IgD-negative memory B cell (primary cell): ENCODE data around the gene CASK. TPM values are rescaled to one million over a fixed set of nuclear protein-coding genes. Genes with fewer than 3 reads are reported as not detected.

Source experiments
- H3K27ac Mint-ChIP-seq, 3 donors: one replicate each; pipeline ENCODE4 v1.8.0; 2020 to 2022; ENCODE audit warnings: mild to moderate bottlenecking in 3 of 3, mixed read lengths in 3 of 3, moderate library complexity in 1 of 3
- H3K27me3 Mint-ChIP-seq: one replicate; pipeline ENCODE4 v1.8.0; 2021; ENCODE audit warnings: mixed read lengths
- H3K36me3 Mint-ChIP-seq: one replicate; pipeline ENCODE4 v1.8.0; 2020; ENCODE audit warnings: mild to moderate bottlenecking, mixed read lengths
- H3K4me1 Mint-ChIP-seq, 3 donors: one replicate each; pipeline ENCODE4 v1.8.0; 2020 to 2022; ENCODE audit warnings: mixed read lengths in 3 of 3, mild to moderate bottlenecking in 1 of 3
- H3K4me3 Mint-ChIP-seq, 4 donors: one replicate each; pipeline ENCODE4 v1.8.0; 2020 to 2022; ENCODE audit warnings: mild to moderate bottlenecking in 4 of 4, mixed read lengths in 4 of 4, moderate library complexity in 3 of 4
- H3K9me3 Mint-ChIP-seq, 3 donors: one replicate each; pipeline ENCODE4 v1.8.0; 2020 to 2021; ENCODE audit warnings: mixed read lengths in 3 of 3, mild to moderate bottlenecking in 1 of 3
- polyA plus RNA-seq: library from polyadenylated mRNA; unstranded; fragments of 300-500 nt; fragmentation: Illumina TruSeq; gene quantifications from one replicate; pipeline ENCODE4 v1.2.3, GENCODE V29; 2021

Gene CASK
- polyA plus RNA-seq, 1 donor from 2014 or later = 4.3 TPM

DNA sequence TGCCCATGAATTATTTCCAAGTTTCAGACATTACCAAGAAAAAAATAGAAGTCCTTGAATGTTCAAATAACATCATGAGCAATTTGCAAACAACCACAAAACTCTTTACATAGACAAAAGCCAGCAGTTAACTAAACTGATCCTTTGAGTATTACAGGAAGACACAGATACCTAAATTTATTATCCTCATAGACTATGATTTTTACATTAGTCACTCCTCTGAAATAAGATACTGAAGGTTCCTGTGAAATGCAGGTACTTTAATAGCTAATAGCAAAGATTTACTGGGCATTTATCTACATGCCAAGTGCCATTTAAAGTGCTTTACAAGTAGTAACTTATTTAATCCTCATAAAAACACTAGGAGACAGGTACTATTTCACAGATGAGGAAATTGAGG lies 161.7 kb downstream of the CASK start:
- Mint-ChIP-seq H3K4me3 (no peak overlapping the region), H3K27me3 (peaks cover 2% of the 10 kb centered on the region), H3K27ac (no peak overlapping the region)

DNA sequence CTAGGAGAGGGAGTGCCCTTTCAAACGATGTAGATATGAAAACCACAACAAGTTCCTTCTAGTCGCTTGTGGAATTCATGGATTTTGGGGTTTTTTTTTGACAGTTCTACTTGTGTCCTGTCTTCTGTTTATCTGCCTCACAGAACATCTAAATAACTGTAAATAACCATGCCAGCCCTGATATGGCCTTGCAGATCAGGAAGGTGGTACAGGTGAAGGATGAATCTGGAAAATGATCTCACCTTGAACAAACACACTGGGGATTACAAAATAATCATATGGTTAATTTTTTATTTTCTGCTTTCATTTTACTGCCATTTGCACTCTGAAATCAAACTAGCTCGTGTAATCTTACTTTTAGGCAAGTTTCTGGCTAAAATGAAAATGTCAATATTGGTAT lies 162.2 kb downstream of the CASK start:
- H3K36me3 Mint-ChIP-seq = peaks cover 2% of the 10 kb centered on the region
- H3K27ac Mint-ChIP-seq = no peak overlapping the region
- H3K9me3 Mint-ChIP-seq = no peaks in the 10 kb centered on the region
- H3K4me3 Mint-ChIP-seq = no peak overlapping the region
- peaks cover 0 to 4% (median 0%) of the 10 kb centered on the region in 3 donors for H3K4me1 Mint-ChIP-seq
- H3K27me3 Mint-ChIP-seq = peaks cover 2% of the 10 kb centered on the region

More for the DNA sequence above, 161.7 kb downstream of the CASK start:
- Mint-ChIP-seq H3K36me3 (peaks cover 2% of the 10 kb centered on the region), H3K9me3 (no peaks in the 10 kb centered on the region), H3K4me1 (peaks cover 0 to 4% (median 0%) of the 10 kb centered on the region in 3 donors)

GRCh38 chrX:41759817-41760216 lies 163.5 kb downstream of the CASK start:
- H3K4me1 Mint-ChIP-seq = peaks cover 0 to 4% (median 0%) of the 10 kb centered on the region in 3 donors
- H3K4me3 Mint-ChIP-seq = no peak overlapping the region
- H3K9me3 Mint-ChIP-seq = no peaks in the 10 kb centered on the region
- H3K27ac Mint-ChIP-seq = no peak overlapping the region
- peaks cover 4% of the 10 kb centered on the region for H3K36me3 Mint-ChIP-seq
- peaks cover 2% of the 10 kb centered on the region for H3K27me3 Mint-ChIP-seq

DNA sequence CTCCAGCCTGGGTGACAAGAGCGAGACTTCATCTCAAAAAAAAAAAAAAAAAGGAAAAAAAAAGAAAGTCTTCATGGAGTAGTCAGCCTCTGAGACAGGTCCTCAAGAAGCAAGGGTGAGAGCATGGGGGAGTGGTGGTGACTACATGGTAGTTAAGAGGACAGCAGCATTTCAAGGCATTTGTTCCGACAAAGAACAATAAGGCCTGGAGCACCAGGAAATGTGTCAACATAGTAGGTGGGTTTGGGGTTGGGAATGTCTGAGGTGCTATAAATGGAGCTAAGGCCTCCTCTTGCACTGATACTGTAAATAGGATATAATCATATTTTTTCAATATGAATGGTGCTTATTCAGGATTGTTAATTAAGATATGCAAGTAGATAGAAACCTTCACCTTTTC lies 165.0 kb downstream of the CASK start:
- Mint-ChIP-seq H3K4me3 (no peak overlapping the region), H3K27me3 (peaks cover 2% of the 10 kb centered on the region), H3K36me3 (peaks cover 4% of the 10 kb centered on the region), H3K9me3 (no peaks in the 10 kb centered on the region), H3K27ac (no peak overlapping the region), H3K4me1 (peaks cover 0 to 4% (median 0%) of the 10 kb centered on the region in 3 donors)

- Mint-ChIP-seq H3K4me1 (peaks cover 0 to 7% (median 2%) of the 10 kb centered on the region in 3 donors), H3K27me3 (no peaks in the 10 kb centered on the region), H3K27ac (no peak overlapping the region), H3K4me3 (no peak overlapping the region), H3K36me3 (peaks cover 5% of the 10 kb centered on the region), H3K9me3 (no peaks in the 10 kb centered on the region)
Measured at GRCh38 chrX:41750716-41751115, 172.6 kb downstream of the CASK start.

DNA sequence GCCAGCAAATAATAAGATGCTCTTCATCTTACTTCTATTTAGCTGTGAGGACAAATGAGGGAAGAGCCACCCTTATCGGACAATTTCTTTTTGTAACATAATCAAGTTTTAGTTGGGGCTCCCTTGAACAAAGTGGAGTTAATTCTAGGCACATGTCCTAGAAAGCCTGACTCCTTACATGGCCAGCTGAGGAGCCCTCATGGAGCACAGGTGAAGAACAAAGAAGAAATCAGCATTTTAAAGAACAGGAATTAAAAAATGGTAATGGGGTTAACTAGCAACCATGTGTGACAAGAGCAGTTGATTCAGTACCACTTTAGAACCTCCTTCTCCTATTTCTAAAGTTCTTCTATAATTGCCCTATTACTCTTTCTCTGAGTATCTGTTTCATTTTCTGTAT lies 183.5 kb downstream of the CASK start:
- Mint-ChIP-seq H3K4me3 (no peak overlapping the region), H3K9me3 (no peaks in the 10 kb centered on the region), H3K27me3 (peaks cover 9% of the 10 kb centered on the region), H3K4me1 (peaks cover 14 to 16% (median 14%) of the 10 kb centered on the region in 3 donors), H3K36me3 (no peaks in the 10 kb centered on the region), H3K27ac (no peak overlapping the region)

- Mint-ChIP-seq H3K27me3 (peaks cover 3% of the 10 kb centered on the region), H3K36me3 (no peaks in the 10 kb centered on the region), H3K27ac (no peak overlapping the region), H3K4me1 (peaks cover 20 to 29% (median 25%) of the 10 kb centered on the region in 3 donors), H3K9me3 (no peaks in the 10 kb centered on the region), H3K4me3 (no peak overlapping the region)
Measured at GRCh38 chrX:41737065-41737464, 186.3 kb downstream of the CASK start.

- Mint-ChIP-seq H3K27me3 (no peaks in the 10 kb centered on the region), H3K36me3 (no peaks in the 10 kb centered on the region), H3K4me3 (peak overlapping the region; percentile 56 to 93 (median 72)), H3K9me3 (no peaks in the 10 kb centered on the region), H3K4me1 (peaks cover 28 to 32% (median 29%) of the 10 kb centered on the region in 3 donors), H3K27ac (peak overlapping the region; percentile 79 to 95 (median 82))
Measured at GRCh38 chrX:41734530-41734929, 188.8 kb downstream of the CASK start.

DNA sequence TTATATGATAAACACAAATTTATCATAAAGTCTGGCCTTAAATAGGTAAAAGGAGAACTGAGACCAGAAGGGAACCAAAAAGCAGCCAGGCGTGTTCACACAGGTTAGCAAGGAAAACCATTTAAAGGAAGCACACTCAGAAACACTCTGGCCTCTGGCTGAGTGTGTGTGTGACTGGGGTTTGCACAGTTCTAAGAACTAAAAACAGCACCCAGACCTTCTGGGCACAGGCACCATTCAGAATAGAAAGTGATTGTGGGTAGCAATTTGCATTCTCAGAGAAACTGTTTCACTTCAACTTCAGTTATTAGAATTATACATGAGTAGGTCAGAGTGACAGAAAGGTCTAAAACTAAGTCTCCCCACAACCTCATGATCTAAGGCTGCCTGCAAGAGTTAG lies 189.4 kb downstream of the CASK start:
- peaks cover 28 to 32% (median 29%) of the 10 kb centered on the region in 3 donors for H3K4me1 Mint-ChIP-seq
- H3K4me3 Mint-ChIP-seq = peak overlapping the region; percentile 56 to 93 (median 72)
- no peaks in the 10 kb centered on the region for H3K36me3 Mint-ChIP-seq
- H3K27me3 Mint-ChIP-seq = no peaks in the 10 kb centered on the region
- H3K9me3 Mint-ChIP-seq = no peaks in the 10 kb centered on the region
- H3K27ac Mint-ChIP-seq = peak overlapping the region; percentile 79 to 95 (median 82)

DNA sequence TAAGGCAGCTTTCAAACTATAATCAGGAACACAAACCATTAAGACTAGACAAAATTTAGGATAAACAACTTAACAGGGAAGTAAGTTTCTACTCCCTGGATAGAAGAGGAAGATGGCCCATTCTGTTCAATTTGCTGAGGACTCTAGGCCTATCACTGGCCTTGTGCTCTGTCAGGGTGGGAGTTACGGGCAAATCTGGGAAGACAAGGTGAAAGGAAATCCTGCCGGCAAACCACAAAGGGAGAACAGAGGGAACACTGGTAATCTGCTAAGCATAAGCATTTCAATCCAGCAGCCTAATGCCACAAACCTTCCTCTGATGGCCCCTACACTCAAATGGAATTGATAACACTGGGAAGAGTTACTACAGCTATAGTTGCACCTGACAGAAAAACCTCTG lies 191.1 kb downstream of the CASK start:
- no peaks in the 10 kb centered on the region for H3K27me3 Mint-ChIP-seq
- H3K9me3 Mint-ChIP-seq = no peaks in the 10 kb centered on the region
- H3K4me1 Mint-ChIP-seq = peaks cover 28 to 36% (median 32%) of the 10 kb centered on the region in 3 donors
- H3K4me3 Mint-ChIP-seq = peak overlapping the region in 2 of 4 donors; percentile 36 to 77
- no peaks in the 10 kb centered on the region for H3K36me3 Mint-ChIP-seq
- H3K27ac Mint-ChIP-seq = peak overlapping the region; percentile 17 to 75 (median 60)

DNA sequence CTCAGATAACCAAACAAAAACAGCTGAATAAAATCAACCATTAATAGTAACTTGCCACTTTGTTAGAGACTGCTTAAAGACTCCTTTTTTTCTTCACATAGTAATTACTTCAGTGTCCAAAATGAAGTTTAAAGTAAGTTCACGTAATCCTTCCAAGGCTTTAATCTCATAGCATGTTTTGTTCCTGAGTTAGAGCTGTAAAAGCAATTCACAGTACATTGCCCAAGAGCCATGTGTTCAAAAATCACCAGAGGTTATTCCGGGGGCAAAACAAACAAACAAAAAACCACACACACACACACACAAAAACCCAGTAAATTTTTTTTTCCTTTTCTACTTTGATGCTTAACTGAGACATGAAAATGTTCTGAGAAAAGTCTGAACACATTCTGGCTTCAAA lies 193.3 kb downstream of the CASK start:
- no peaks in the 10 kb centered on the region for H3K27me3 Mint-ChIP-seq
- no peak overlapping the region for H3K4me3 Mint-ChIP-seq
- H3K9me3 Mint-ChIP-seq = no peaks in the 10 kb centered on the region
- peaks cover 23 to 34% (median 27%) of the 10 kb centered on the region in 3 donors for H3K4me1 Mint-ChIP-seq
- no peaks in the 10 kb centered on the region for H3K36me3 Mint-ChIP-seq
- peak overlapping the region in 1 of 3 donors; percentile 17 for H3K27ac Mint-ChIP-seq

DNA sequence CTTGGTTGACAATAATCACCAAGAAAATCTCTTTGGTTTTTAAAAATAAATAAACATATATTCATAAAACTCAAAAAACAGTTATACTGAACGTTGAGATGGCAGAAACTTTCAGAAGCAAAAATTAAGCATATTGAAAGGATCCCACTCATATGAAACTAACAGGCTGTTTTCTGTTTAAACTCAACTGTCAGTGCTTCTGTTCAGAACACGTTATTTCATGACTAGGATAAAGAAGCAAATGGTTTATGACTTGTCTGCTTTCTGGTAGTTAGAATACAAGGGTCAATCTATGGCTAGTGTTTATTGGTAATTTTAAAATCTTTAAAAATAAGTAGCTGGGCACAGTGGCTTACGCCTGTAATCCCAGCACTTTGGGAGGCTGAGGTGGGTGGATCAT lies 195.2 kb downstream of the CASK start:
- Mint-ChIP-seq H3K36me3 (no peaks in the 10 kb centered on the region), H3K27me3 (no peaks in the 10 kb centered on the region), H3K27ac (no peak overlapping the region), H3K4me3 (no peak overlapping the region), H3K9me3 (no peaks in the 10 kb centered on the region), H3K4me1 (peaks cover 25 to 34% (median 28%) of the 10 kb centered on the region in 3 donors)

DNA sequence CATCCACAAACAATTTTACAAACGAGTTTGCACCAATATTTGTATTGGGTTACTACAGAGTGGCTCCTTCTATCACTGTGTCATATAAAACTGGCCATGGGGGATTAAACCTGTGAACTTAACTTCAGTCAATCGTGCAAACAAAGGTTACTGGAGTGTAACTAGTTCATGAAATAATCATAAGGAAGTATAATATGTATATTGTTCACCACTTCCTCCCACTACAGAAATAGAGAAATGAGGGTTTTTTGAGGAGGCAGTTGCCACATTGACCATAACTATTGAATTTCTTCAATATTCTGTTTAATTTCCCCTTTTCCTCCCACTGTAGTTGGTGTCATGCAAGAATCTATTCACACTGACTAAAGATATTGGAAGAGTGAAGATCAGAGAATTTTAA lies 199.5 kb downstream of the CASK start, which contains the start of gene GPR82:
TSS of gene GPR82 (plus strand) at position 356 of the 400 bp plus-strand sequence. CDS start 2,846 bp downstream, outside the sequence.
- no peak within 1 kb of the TSS for H3K27ac Mint-ChIP-seq
- H3K4me1 Mint-ChIP-seq = peaks cover 24 to 48% (median 42%) of the 10 kb centered on the region in 3 donors
- H3K27me3 Mint-ChIP-seq = peaks cover 12% of the 10 kb centered on the region
- H3K4me3 Mint-ChIP-seq = peak within 1 kb of the TSS in 2 of 4 donors; percentile 47 to 48
- peaks cover 0 to 6% (median 2%) of the 10 kb centered on the region in 3 donors for H3K9me3 Mint-ChIP-seq
- H3K36me3 Mint-ChIP-seq = no peaks in the 10 kb centered on the region

GRCh38 chrX:41722816-41723618 lies 200.3 kb downstream of the CASK start:
- Mint-ChIP-seq H3K4me3 (peak overlapping the region in 2 of 4 donors; percentile 47 to 48), H3K9me3 (peaks cover 0 to 6% (median 2%) of the 10 kb centered on the region in 3 donors), H3K27me3 (peaks cover 12% of the 10 kb centered on the region), H3K27ac (no peak overlapping the region), H3K4me1 (peaks cover 24 to 48% (median 42%) of the 10 kb centered on the region in 3 donors), H3K36me3 (no peaks in the 10 kb centered on the region)

GRCh38 chrX:41722214-41722613 lies 201.1 kb downstream of the CASK start:
- Mint-ChIP-seq H3K27me3 (peaks cover 14% of the 10 kb centered on the region), H3K9me3 (peaks cover 0 to 6% (median 2%) of the 10 kb centered on the region in 3 donors), H3K4me3 (no peak overlapping the region), H3K4me1 (peaks cover 24 to 43% (median 41%) of the 10 kb centered on the region in 3 donors), H3K27ac (peak overlapping the region in 1 of 3 donors; percentile 3), H3K36me3 (no peaks in the 10 kb centered on the region)
